GM12891 (cell line): ENCODE measurements around the gene UBE4A.

Source experiments
- DNase-seq: peaks from one replicate; pipeline ENCODE4 v3.0.0; 2011; ENCODE audit warnings: low spot score; ENCODE audit not compliant: insufficient read length
- FAIRE-seq: peaks from 2 replicates; lab custom pipeline; 2011; peaks lifted over from hg19 to GRCh38; lab: Jason Lieb, UNC
- PAX5 ChIP-seq: IDR thresholded peaks from 2 replicates; pipeline ENCODE4 v1.6.1; 2011; ENCODE audit warnings: low read length, moderate library complexity, mild to moderate bottlenecking; ENCODE audit not compliant: insufficient read depth, severe bottlenecking
- POLR2A ChIP-seq: IDR thresholded peaks from 2 replicates; pipeline ENCODE4 v1.6.1; 2011; ENCODE audit warnings: low read depth, low read length, control low read depth
- POLR2AphosphoS5 ChIP-seq: IDR thresholded peaks from 2 replicates; pipeline ENCODE4 v1.6.1; 2011; ENCODE audit warnings: low read depth, low read length, control low read depth
- POU2F2 ChIP-seq: IDR thresholded peaks from 2 replicates; pipeline ENCODE4 v1.6.1; 2011; ENCODE audit warnings: low read depth, mild to moderate bottlenecking, control low read depth, low read length, moderate library complexity
- SPI1 ChIP-seq: IDR thresholded peaks from 2 replicates; pipeline ENCODE4 v1.6.1; 2011; ENCODE audit warnings: low read depth, low read length, control low read depth
- TAF1 ChIP-seq: IDR thresholded peaks from 2 replicates; pipeline ENCODE4 v1.6.1; 2011; ENCODE audit warnings: low read depth, low read length, control low read depth

UBE4A gene

GRCh38 chr11:118373871-118374270 is 14.5 kb downstream of the UBE4A start:
- FAIRE-seq = no peak
- no peak for TF ChIP-seq TAF1
- no peak for DNase-seq

- DNase-seq (no peak), FAIRE-seq (no peak)
- TF ChIP-seq SPI1 = no peak
- TF ChIP-seq PAX5 = no peak
- TF ChIP-seq TAF1 = no peak
- no peak for TF ChIP-seq POLR2AphosphoS5
- TF ChIP-seq POLR2A = no peak
- no peak for TF ChIP-seq POU2F2
These were observed 15.3 kb downstream of the UBE4A start for GRCh38 chr11:118374729-118375128.

GRCh38 chr11:118375978-118376377 is 16.6 kb downstream of the UBE4A start:
- no peak for FAIRE-seq
- no peak for TF ChIP-seq SPI1
- DNase-seq = no peak

GRCh38 chr11:118379497-118379896 is 20.1 kb downstream of the UBE4A start:
- no peak for FAIRE-seq
- DNase-seq = no peak
- TF ChIP-seq TAF1 (no peak), POLR2A (no peak), PAX5 (no peak), SPI1 (no peak), POLR2AphosphoS5 (no peak), POU2F2 (no peak)

- TF ChIP-seq POLR2AphosphoS5 (no peak), PAX5 (no peak), POU2F2 (no peak), SPI1 (no peak), POLR2A (no peak), TAF1 (no peak)
- FAIRE-seq (no peak), DNase-seq (no peak)
These were observed 21.2 kb downstream of the UBE4A start for GRCh38 chr11:118380571-118380970.

- DNase-seq (no peak), FAIRE-seq (no peak)
- no peak for TF ChIP-seq TAF1
These were observed 23.6 kb downstream of the UBE4A start for GRCh38 chr11:118382954-118383353.

- DNase-seq = no peak
- TF ChIP-seq POU2F2 (no peak), SPI1 (no peak), PAX5 (no peak), POLR2A (no peak), TAF1 (no peak), POLR2AphosphoS5 (no peak)
- no peak for FAIRE-seq
These were observed 24.3 kb downstream of the UBE4A start for GRCh38 chr11:118383657-118384056.

- DNase-seq (no peak), FAIRE-seq (no peak)
- no peak for TF ChIP-seq PAX5
- no peak for TF ChIP-seq POLR2AphosphoS5
- TF ChIP-seq SPI1 = no peak
- no peak for TF ChIP-seq POLR2A
- no peak for TF ChIP-seq POU2F2
- no peak for TF ChIP-seq TAF1
These were observed 36.7 kb downstream of the UBE4A start for GRCh38 chr11:118396097-118396501.

GRCh38 chr11:118397448-118397847 is 38.0 kb downstream of the UBE4A start:
- no peak for FAIRE-seq
- no peak for TF ChIP-seq POLR2AphosphoS5
- no peak for TF ChIP-seq POU2F2
- no peak for TF ChIP-seq TAF1
- DNase-seq = no peak

GRCh38 chr11:118398791-118399559 is 39.6 kb downstream of the UBE4A start:
- peak; percentile 83 for FAIRE-seq
- TF ChIP-seq TAF1 (no peak), SPI1 (peak; percentile 21; the same call in 1 of the 2 replicates)
- DNase-seq = no peak

- peak; percentile 64 for DNase-seq
- FAIRE-seq = peak; percentile 96
- TF ChIP-seq SPI1 = no peak
- peak; percentile 69 for TF ChIP-seq POLR2AphosphoS5
- TF ChIP-seq PAX5 = no peak
- peak; percentile 78 for TF ChIP-seq POLR2A
- TF ChIP-seq POU2F2 = 0 out of 2 replicates have a peak, but pooled peaks have one; percentile 26
- TF ChIP-seq TAF1 = peak; percentile 61; the same call in 1 of the 2 replicates
These were observed 41.9 kb downstream of the UBE4A start, which contains the start of gene ATP5MG for GRCh38 chr11:118401151-118401879. Gene ATP5MG (plus strand): TSS chr11:118401606. CDS start chr11:118401666, 60 bp downstream.
